ENCODE measurements around the gene NIT1. TPM values are rescaled to one million over a fixed set of nuclear protein-coding genes. Genes with fewer than 3 reads are reported as not detected.

The NIT1 gene
- total RNA-seq, 1 donor from 2014 or later = 47.5 TPM

- Mint-ChIP-seq H3K4me1 (ENCODE audit: low read depth) (peaks cover 43% of the 10 kb centered on the region), H3K36me3 (ENCODE audit: low read depth) (peaks cover 67% of the 10 kb centered on the region)
Observed at GRCh38 chr1:161128591-161129420, 10.9 kb downstream of the NIT1 start.

GRCh38 chr1:161130266-161130665 is 12.4 kb downstream of the NIT1 start:
- Mint-ChIP-seq H3K4me1 (ENCODE audit: low read depth) (peaks cover 45% of the 10 kb centered on the region), H3K9me3 (no peaks in the 10 kb centered on the region), H3K27ac (no peak overlapping the region), H3K4me3 (ENCODE audit: low read depth) (no peak overlapping the region), H3K27me3 (ENCODE audit: low read depth) (no peaks in the 10 kb centered on the region), H3K36me3 (ENCODE audit: low read depth) (peaks cover 61% of the 10 kb centered on the region)
- intact Hi-C loops (cut with micrococcal nuclease) = loop anchor here (5.0 kb wide), 2 partner anchors 58 to 118 kb away; no protein-coding TSS in a partner anchor
- no peak for DNase-seq (ENCODE audit: low spot score)

More at GRCh38 chr1:161128591-161129420, 10.9 kb downstream of the NIT1 start:
- intact Hi-C loops (cut with micrococcal nuclease) = no loop called here
- Mint-ChIP-seq H3K27ac (no peak overlapping the region), H3K27me3 (ENCODE audit: low read depth) (no peaks in the 10 kb centered on the region), H3K4me3 (ENCODE audit: low read depth) (no peak overlapping the region), H3K9me3 (no peaks in the 10 kb centered on the region)
- DNase-seq (ENCODE audit: low spot score) = no peak

DNA sequence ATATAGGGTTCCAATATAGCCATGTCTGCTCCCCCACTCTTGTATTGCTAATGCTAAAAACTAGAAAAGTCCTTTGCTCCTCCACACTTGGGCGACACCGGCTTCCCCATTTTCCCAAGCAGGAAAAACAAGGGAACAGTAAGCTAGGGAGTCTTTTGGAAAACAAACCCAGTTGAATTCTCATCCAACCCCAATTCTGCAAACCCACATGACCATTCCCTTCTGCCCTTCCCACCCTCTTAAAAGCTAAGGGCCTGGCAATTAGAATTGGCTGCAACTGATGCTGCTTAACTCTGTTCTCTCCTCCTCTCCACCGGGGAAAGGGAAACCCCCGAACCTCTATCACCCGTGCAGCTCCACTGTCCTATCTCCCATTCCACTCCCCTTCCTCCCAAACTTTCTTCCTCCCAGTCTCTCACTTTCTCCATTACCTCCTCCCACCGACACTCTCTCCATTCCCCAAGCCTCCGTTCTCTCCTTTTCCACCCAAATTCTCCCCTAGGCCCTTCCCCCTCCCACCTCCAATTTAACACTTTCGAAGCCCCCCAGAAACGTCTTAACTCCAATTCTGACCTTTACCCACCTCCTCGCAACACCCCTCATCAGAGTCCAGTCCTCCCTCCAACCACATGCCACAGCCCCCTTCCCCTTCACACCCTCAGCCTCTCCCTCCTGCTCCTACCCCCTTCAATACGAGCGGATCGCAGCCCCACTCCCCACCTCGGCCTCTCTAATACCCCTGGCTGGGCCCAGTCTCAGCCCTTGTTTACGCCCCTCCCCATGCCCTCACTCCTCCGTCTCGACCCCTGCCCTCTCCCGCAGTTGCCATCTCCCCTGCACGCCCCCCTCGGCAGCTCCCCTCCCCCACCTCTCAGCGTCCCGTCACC is 13.9 kb downstream of the NIT1 start:
- H3K4me1 Mint-ChIP-seq (ENCODE audit: low read depth) = peaks cover 42% of the 10 kb centered on the region
- intact Hi-C loops (cut with micrococcal nuclease) = loop anchor here (1.0 to 5.0 kb wide), 8 partner anchors 14 to 119 kb away; partner anchors contain the start of genes B4GALT3, PPOX and UFC1
- no peak overlapping the region for H3K4me3 Mint-ChIP-seq (ENCODE audit: low read depth)
- H3K9me3 Mint-ChIP-seq = no peaks in the 10 kb centered on the region
- H3K27ac Mint-ChIP-seq = no peak overlapping the region
- H3K27me3 Mint-ChIP-seq (ENCODE audit: low read depth) = no peaks in the 10 kb centered on the region
- no peak for DNase-seq (ENCODE audit: low spot score)
- H3K36me3 Mint-ChIP-seq (ENCODE audit: low read depth) = peaks cover 48% of the 10 kb centered on the region

GRCh38 chr1:161132410-161133219 is 14.7 kb downstream of the NIT1 start, which contains the start of gene DEDD:
TSS of gene DEDD (minus strand) at chr1:161132667. CDS start at chr1:161124462, 8,205 bp downstream.
- DNase-seq (ENCODE audit: low spot score) = peak; percentile 89
- intact Hi-C loops (cut with micrococcal nuclease) = loop anchor here (1.0 to 5.0 kb wide), 8 partner anchors 15 to 120 kb away; partner anchors contain the start of genes B4GALT3, PPOX and UFC1
- no peaks in the 10 kb centered on the region for H3K27me3 Mint-ChIP-seq (ENCODE audit: low read depth)
- no peak within 1 kb of the TSS for H3K27ac Mint-ChIP-seq
- H3K4me3 Mint-ChIP-seq (ENCODE audit: low read depth) = no peak within 1 kb of the TSS
- H3K36me3 Mint-ChIP-seq (ENCODE audit: low read depth) = peaks cover 40% of the 10 kb centered on the region
- H3K4me1 Mint-ChIP-seq (ENCODE audit: low read depth) = peaks cover 35% of the 10 kb centered on the region
- no peaks in the 10 kb centered on the region for H3K9me3 Mint-ChIP-seq

DNA sequence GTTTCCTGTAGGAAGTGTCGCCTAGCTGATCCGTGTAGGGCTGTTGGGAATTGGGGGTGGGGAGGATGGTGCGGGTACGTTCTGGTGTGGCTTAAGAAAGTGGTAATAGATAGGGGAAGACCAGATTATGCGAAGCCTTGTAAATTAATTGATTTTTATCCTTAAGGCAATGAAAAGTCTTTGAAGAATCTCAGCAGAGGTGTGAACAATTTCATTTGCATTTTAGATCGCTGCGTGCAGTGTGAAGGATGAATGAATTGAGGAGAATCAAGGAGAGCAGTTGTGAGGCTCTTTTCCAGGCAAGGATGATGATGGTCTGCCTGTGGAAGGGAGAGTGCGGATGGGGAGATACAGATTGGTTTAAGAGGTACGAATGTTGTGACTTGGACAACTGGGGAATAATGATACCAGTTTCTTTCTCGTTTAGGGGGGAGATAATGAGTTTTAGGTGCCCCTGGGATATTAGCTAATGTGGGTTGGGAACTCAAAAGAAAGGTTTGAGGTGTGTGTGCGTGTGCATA is 15.4 kb downstream of the NIT1 start:
- intact Hi-C loops (cut with micrococcal nuclease) = loop anchor here (2.0 to 5.0 kb wide), 4 partner anchors 40 to 121 kb away; partner anchors contain the start of gene B4GALT3
- no peak overlapping the region for H3K27ac Mint-ChIP-seq
- no peak for DNase-seq (ENCODE audit: low spot score)
- peaks cover 33% of the 10 kb centered on the region for H3K36me3 Mint-ChIP-seq (ENCODE audit: low read depth)
- H3K27me3 Mint-ChIP-seq (ENCODE audit: low read depth) = no peaks in the 10 kb centered on the region
- H3K4me3 Mint-ChIP-seq (ENCODE audit: low read depth) = no peak overlapping the region
- peaks cover 32% of the 10 kb centered on the region for H3K4me1 Mint-ChIP-seq (ENCODE audit: low read depth)
- no peaks in the 10 kb centered on the region for H3K9me3 Mint-ChIP-seq

DNA sequence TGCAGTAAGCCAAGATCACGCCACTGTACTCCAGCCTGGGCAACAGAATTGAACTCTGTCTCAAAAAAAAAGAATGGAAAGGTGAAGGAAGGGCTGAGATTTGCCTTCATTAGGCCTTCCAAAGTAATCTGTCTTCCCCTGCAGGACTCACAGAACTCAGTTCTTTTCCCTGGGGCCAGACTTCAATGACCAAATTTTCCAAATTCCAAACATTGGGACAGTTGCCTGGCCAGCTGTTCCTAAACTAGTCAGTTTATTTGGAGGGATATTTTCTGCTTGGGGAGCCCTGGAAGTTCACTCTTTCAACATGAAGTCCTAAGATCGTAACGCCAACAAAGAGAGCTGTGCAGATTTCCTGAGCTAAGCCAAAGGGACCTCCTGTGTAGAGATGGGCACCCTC is 20.0 kb downstream of the NIT1 start:
- intact Hi-C loops (cut with micrococcal nuclease) = no loop called here
- no peaks in the 10 kb centered on the region for H3K27me3 Mint-ChIP-seq (ENCODE audit: low read depth)
- DNase-seq (ENCODE audit: low spot score) = no peak
- H3K4me1 Mint-ChIP-seq (ENCODE audit: low read depth) = peaks cover 6% of the 10 kb centered on the region
- no peak overlapping the region for H3K27ac Mint-ChIP-seq
- no peak overlapping the region for H3K4me3 Mint-ChIP-seq (ENCODE audit: low read depth)
- H3K9me3 Mint-ChIP-seq = no peaks in the 10 kb centered on the region
- H3K36me3 Mint-ChIP-seq (ENCODE audit: low read depth) = peaks cover 5% of the 10 kb centered on the region

- Mint-ChIP-seq H3K27ac (no peak overlapping the region), H3K9me3 (no peaks in the 10 kb centered on the region), H3K4me3 (ENCODE audit: low read depth) (no peak overlapping the region), H3K36me3 (ENCODE audit: low read depth) (peaks cover 5% of the 10 kb centered on the region), H3K4me1 (ENCODE audit: low read depth) (peaks cover 6% of the 10 kb centered on the region), H3K27me3 (ENCODE audit: low read depth) (no peaks in the 10 kb centered on the region)
- no peak for DNase-seq (ENCODE audit: low spot score)
- intact Hi-C loops (cut with micrococcal nuclease) = no loop called here
Observed at GRCh38 chr1:161138431-161138830, 20.5 kb downstream of the NIT1 start.

- H3K4me3 Mint-ChIP-seq (ENCODE audit: low read depth) = no peak overlapping the region
- no peaks in the 10 kb centered on the region for H3K9me3 Mint-ChIP-seq
- H3K27me3 Mint-ChIP-seq (ENCODE audit: low read depth) = no peaks in the 10 kb centered on the region
- intact Hi-C loops (cut with micrococcal nuclease) = no loop called here
- H3K27ac Mint-ChIP-seq = no peak overlapping the region
- peaks cover 5% of the 10 kb centered on the region for H3K36me3 Mint-ChIP-seq (ENCODE audit: low read depth)
- H3K4me1 Mint-ChIP-seq (ENCODE audit: low read depth) = peaks cover 6% of the 10 kb centered on the region
- DNase-seq (ENCODE audit: low spot score) = no peak
Observed at GRCh38 chr1:161139766-161140165, 21.9 kb downstream of the NIT1 start.

- H3K4me1 Mint-ChIP-seq (ENCODE audit: low read depth) = peaks cover 3% of the 10 kb centered on the region
- H3K9me3 Mint-ChIP-seq = no peaks in the 10 kb centered on the region
- H3K4me3 Mint-ChIP-seq (ENCODE audit: low read depth) = no peak overlapping the region
- H3K27me3 Mint-ChIP-seq (ENCODE audit: low read depth) = no peaks in the 10 kb centered on the region
- intact Hi-C loops (cut with micrococcal nuclease) = no loop called here
- no peak for DNase-seq (ENCODE audit: low spot score)
- no peaks in the 10 kb centered on the region for H3K36me3 Mint-ChIP-seq (ENCODE audit: low read depth)
- H3K27ac Mint-ChIP-seq = no peak overlapping the region
Observed at GRCh38 chr1:161140755-161141400, 23.0 kb downstream of the NIT1 start.

GRCh38 chr1:161145832-161146231 is 27.9 kb downstream of the NIT1 start:
- no peak overlapping the region for H3K27ac Mint-ChIP-seq
- no peaks in the 10 kb centered on the region for H3K27me3 Mint-ChIP-seq (ENCODE audit: low read depth)
- H3K9me3 Mint-ChIP-seq = no peaks in the 10 kb centered on the region
- DNase-seq (ENCODE audit: low spot score) = no peak
- intact Hi-C loops (cut with micrococcal nuclease) = no loop called here
- H3K4me1 Mint-ChIP-seq (ENCODE audit: low read depth) = no peaks in the 10 kb centered on the region
- no peak overlapping the region for H3K4me3 Mint-ChIP-seq (ENCODE audit: low read depth)
- no peaks in the 10 kb centered on the region for H3K36me3 Mint-ChIP-seq (ENCODE audit: low read depth)

GRCh38 chr1:161153176-161153575 is 35.3 kb downstream of the NIT1 start:
- Mint-ChIP-seq H3K9me3 (no peaks in the 10 kb centered on the region), H3K4me1 (ENCODE audit: low read depth) (peaks cover 15% of the 10 kb centered on the region), H3K27me3 (ENCODE audit: low read depth) (no peaks in the 10 kb centered on the region), H3K4me3 (ENCODE audit: low read depth) (peak overlapping the region; percentile 100), H3K36me3 (ENCODE audit: low read depth) (peaks cover 27% of the 10 kb centered on the region), H3K27ac (peak overlapping the region; percentile 79)
- intact Hi-C loops (cut with micrococcal nuclease) = loop anchor here (1.0 kb wide), 2 partner anchors 21 to 55 kb away; partner anchors contain the start of genes DEDD and KLHDC9
- no peak for DNase-seq (ENCODE audit: low spot score)
